ENCODE data around the gene CFAP46.

DNA sequence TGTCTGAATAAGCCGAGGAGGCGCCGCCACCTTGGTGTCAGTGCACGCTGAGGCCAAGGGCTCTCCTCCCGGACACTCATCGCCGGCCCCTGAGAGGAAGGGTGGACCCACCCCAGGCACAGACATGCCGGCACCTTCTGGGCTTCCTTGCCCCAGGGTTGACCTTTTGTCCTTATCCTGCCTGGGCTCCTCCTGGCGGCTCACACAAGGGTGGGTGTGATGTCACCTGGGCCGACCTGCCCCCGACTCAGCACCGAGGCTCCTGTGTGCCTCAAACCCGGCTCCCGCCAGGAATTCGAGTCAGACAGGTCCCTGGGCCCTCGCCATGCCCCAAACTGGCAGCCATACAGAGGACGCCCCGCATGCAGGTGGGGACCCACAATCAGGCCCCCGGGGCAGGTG is 17.7 kb upstream of the CFAP46 start:
- TF ChIP-seq POLR2A (IDR thresholded peaks at IDR 0.05; ENCODE audit: low read depth) (no peak), CTCF (IDR thresholded peaks at IDR 0.05) (no peak)
